Measurements from ENCODE around the gene RAPSN.

The RAPSN gene

DNA sequence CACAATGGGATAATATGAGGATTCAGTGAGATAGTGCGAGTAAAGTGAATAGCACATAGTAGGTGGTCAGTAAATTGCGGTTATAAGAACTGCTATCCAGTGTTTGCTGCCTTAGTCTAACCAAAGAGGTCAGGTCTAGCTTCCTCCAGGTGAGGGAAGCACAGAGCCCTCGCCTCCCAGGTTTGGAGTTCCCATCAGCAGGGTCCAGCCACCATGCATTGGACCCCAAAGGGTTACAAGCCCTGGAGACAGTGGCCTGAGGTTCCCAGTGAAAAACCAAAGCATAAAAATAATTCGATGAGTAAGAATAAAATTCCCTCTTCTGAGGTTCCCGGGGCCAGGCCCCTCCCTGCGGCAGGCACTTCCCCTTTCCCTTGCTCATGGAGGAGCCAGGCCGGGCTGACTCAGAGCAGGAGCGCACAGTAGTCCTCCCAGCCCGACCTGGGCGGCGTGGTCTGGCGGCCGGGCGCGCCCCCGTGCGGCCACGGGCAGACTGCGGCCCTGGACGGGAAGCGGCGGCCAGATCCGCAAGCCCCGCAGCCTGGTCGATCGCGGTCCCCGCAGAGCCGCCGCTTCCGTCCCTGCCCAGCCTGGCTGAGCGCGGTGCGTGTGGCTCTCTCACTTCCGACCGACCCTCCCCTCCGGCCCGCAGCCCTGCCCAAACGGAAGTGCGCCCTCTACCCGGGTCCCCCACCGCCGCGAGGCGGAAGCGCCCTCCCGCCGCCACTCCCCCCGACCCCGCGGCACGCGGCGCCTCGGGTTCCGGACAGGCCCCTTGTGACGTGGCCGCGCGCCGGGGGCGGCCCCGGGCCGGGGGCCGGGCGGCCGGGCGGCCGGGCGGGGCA is 41.0 kb downstream of the RAPSN start, which contains the start of gene SLC39A13:
SLC39A13 (plus strand) TSS at position 845 of the 845 bp plus-strand sequence. CDS start 1,505 bp downstream, outside the sequence.
- 3% methylated on average over 43 of the region's 70 CpGs for WGBS
- Histone ChIP-seq H3K27me3 (ENCODE audit: control insufficient read depth in 1 of 2, insufficient read depth in 1 of 2, low read length in 2 of 2) (no peaks in the 10 kb centered on the region), H4K91ac (ENCODE audit: low read length) (peak within 1 kb of the TSS; percentile 93), H2BK5ac (ENCODE audit: low read depth, low read length, poor library complexity, severe bottlenecking) (peak within 1 kb of the TSS; percentile 93), H3K27ac (ENCODE audit: low read length, poor library complexity, severe bottlenecking) (peak within 1 kb of the TSS; percentile 98), H2BK120ac (ENCODE audit: low read depth, low read length) (peak within 1 kb of the TSS; percentile 73), H3K9me3 (ENCODE audit: control insufficient read depth, low read length) (no peaks in the 10 kb centered on the region), H3K4me2 (ENCODE audit: low read length, poor library complexity, severe bottlenecking) (peak within 1 kb of the TSS; percentile 87), H3K18ac (ENCODE audit: low read depth in 1 of 2, low read length in 2 of 2) (peak within 1 kb of the TSS; percentile 82 to 91), H3K14ac (ENCODE audit: low read length in 2 of 2) (peak within 1 kb of the TSS in 1 of 2 experiments; percentile 95), H3K4me1 (ENCODE audit: control insufficient read depth, insufficient read depth, low read depth, low read length) (peaks cover 34% of the 10 kb centered on the region), H2BK12ac (ENCODE audit: low read length in 2 of 2) (peak within 1 kb of the TSS; percentile 34 to 84), H2BK15ac (ENCODE audit: low read depth, poor library complexity, severe bottlenecking) (peak within 1 kb of the TSS; percentile 97), H3K4ac (ENCODE audit: low read depth in 1 of 2, low read length in 2 of 2) (peak within 1 kb of the TSS; percentile 98 to 99), H2AFZ (ENCODE audit: low read depth, low read length) (peak within 1 kb of the TSS; percentile 29), H4K8ac (ENCODE audit: low read length) (peak within 1 kb of the TSS; percentile 96), H2AK5ac (ENCODE audit: low read length, severe bottlenecking) (peak within 1 kb of the TSS; percentile 78), H3K79me1 (replicated peaks; ENCODE audit: low read length, poor library complexity, severe bottlenecking) (peaks cover 9% of the 10 kb centered on the region), H3K23ac (ENCODE audit: low read length in 2 of 2) (peak within 1 kb of the TSS in 1 of 2 experiments; percentile 77), H3K4me3 (ENCODE audit: insufficient read depth in 1 of 2, low read depth in 1 of 2, low read length in 2 of 2) (peak within 1 kb of the TSS; percentile 80 to 98), H3K36me3 (ENCODE audit: control insufficient read depth in 1 of 2, insufficient read depth in 2 of 2, low read depth in 1 of 2, low read length in 2 of 2) (peaks cover 23 to 25% of the 10 kb centered on the region in 2 experiments), H3K9ac (ENCODE audit: low read length) (peak within 1 kb of the TSS; percentile 100)
- DNase-seq: peak; percentile 96

DNA sequence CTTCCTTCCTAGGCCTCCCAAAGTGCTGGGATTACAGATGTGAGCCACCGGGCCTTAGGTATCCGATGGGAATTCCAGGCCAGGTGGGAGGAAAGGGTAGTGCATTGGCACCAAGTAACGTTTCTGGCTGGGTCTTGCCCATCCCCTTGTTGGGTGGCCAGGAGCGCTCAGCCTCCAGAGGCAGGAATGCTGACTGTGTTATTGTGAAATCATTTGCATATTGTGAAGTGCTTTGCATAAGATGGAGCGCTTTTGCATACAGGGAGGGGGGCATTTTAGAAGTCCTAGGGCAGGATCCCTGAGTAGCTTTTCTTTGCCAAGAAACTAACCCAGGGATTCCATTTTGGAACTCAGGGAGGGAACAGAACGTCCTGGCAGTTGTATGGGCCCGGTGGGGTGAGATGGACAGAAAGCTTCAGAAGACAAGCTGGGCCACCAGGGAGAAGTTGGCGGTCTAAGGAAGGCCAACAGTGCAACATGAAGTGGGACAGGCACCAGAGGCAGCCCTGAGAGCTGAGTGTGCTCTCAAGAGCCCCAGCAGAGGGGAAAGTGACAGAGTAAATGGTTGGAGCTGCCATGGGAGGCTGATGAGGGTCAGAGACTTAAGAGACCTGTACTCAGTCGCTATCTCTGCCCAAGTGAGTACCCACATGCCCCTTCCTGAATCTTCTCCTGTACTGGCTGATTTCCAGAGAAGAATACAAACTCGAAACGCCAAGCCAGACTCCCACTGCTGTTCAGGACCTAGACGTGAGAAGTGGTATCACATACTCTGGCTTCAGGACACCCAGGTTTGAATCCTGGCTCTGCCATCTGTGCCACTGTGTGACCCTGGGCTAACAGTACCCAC is 41.8 kb downstream of the RAPSN start:
- Histone ChIP-seq H2AK5ac (ENCODE audit: low read length, severe bottlenecking) (peak overlapping the region; percentile 78), H3K4me1 (ENCODE audit: control insufficient read depth, insufficient read depth, low read depth, low read length) (peaks cover 31% of the 10 kb centered on the region), H3K27ac (ENCODE audit: low read length, poor library complexity, severe bottlenecking) (peak overlapping the region; percentile 95), H2BK12ac (ENCODE audit: low read length in 2 of 2) (peak overlapping the region; percentile 34 to 46), H2BK120ac (ENCODE audit: low read depth, low read length) (peak overlapping the region; percentile 21), H2BK5ac (ENCODE audit: low read depth, low read length, poor library complexity, severe bottlenecking) (no peak overlapping the region), H4K91ac (ENCODE audit: low read length) (peak overlapping the region; percentile 74), H3K4me3 (ENCODE audit: insufficient read depth in 1 of 2, low read depth in 1 of 2, low read length in 2 of 2) (peak overlapping the region in 1 of 2 experiments; percentile 82), H3K14ac (ENCODE audit: low read length in 2 of 2) (peak overlapping the region in 1 of 2 experiments; percentile 76), H3K27me3 (ENCODE audit: control insufficient read depth in 1 of 2, insufficient read depth in 1 of 2, low read length in 2 of 2) (no peaks in the 10 kb centered on the region), H3K4ac (ENCODE audit: low read depth in 1 of 2, low read length in 2 of 2) (peak overlapping the region; percentile 49 to 98), H2BK15ac (ENCODE audit: low read depth, poor library complexity, severe bottlenecking) (no peak overlapping the region), H3K79me1 (replicated peaks; ENCODE audit: low read length, poor library complexity, severe bottlenecking) (peaks cover 5% of the 10 kb centered on the region), H3K23ac (ENCODE audit: low read length in 2 of 2) (no peak overlapping the region), H4K8ac (ENCODE audit: low read length) (peak overlapping the region; percentile 96), H3K9me3 (ENCODE audit: control insufficient read depth, low read length) (no peaks in the 10 kb centered on the region), H3K4me2 (ENCODE audit: low read length, poor library complexity, severe bottlenecking) (peak overlapping the region; percentile 76), H3K36me3 (ENCODE audit: control insufficient read depth in 1 of 2, insufficient read depth in 2 of 2, low read depth in 1 of 2, low read length in 2 of 2) (peaks cover 18 to 20% of the 10 kb centered on the region in 2 experiments), H3K18ac (ENCODE audit: low read depth in 1 of 2, low read length in 2 of 2) (peak overlapping the region; percentile 65 to 82), H2AFZ (ENCODE audit: low read depth, low read length) (peak overlapping the region; percentile 29), H3K9ac (ENCODE audit: low read length) (peak overlapping the region; percentile 93)
- DNase-seq: peak; percentile 38
- WGBS: 74% methylated on average over 12 of the region's 12 CpGs

DNA sequence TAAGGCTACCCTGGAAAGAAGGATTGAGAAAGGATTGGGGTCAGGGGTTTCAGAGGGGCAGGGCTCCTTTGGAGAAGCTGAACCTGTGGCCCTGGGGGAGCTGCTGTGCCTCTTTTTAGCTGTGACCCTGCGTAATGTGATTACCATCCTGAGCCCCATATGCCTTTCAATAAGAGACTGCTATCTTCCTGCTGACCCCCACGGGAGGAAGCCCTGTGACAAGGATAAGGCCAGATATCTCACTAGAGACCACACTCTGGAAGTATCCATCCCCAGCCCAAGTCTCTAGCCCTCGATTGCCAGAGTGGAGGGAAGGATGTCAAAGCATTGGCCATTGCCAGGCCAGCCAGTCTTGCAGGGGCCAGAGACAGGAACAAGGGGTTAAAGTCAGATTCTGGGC is 45.4 kb downstream of the RAPSN start:
- no peak for DNase-seq
- Histone ChIP-seq H3K9ac (ENCODE audit: low read length) (no peak overlapping the region), H3K27me3 (ENCODE audit: control insufficient read depth in 1 of 2, insufficient read depth in 1 of 2, low read length in 2 of 2) (no peaks in the 10 kb centered on the region), H3K4ac (ENCODE audit: low read depth in 1 of 2, low read length in 2 of 2) (no peak overlapping the region), H2BK12ac (ENCODE audit: low read length in 2 of 2) (no peak overlapping the region), H3K18ac (ENCODE audit: low read depth in 1 of 2, low read length in 2 of 2) (no peak overlapping the region), H2AFZ (ENCODE audit: low read depth, low read length) (no peak overlapping the region), H3K4me3 (ENCODE audit: insufficient read depth in 1 of 2, low read depth in 1 of 2, low read length in 2 of 2) (no peak overlapping the region), H3K27ac (ENCODE audit: low read length, poor library complexity, severe bottlenecking) (no peak overlapping the region), H3K36me3 (ENCODE audit: control insufficient read depth in 1 of 2, insufficient read depth in 2 of 2, low read depth in 1 of 2, low read length in 2 of 2) (no peaks in the 10 kb centered on the region), H2BK5ac (ENCODE audit: low read depth, low read length, poor library complexity, severe bottlenecking) (no peak overlapping the region), H3K9me3 (ENCODE audit: control insufficient read depth, low read length) (no peaks in the 10 kb centered on the region), H4K8ac (ENCODE audit: low read length) (no peak overlapping the region), H2BK120ac (ENCODE audit: low read depth, low read length) (no peak overlapping the region), H2BK15ac (ENCODE audit: low read depth, poor library complexity, severe bottlenecking) (no peak overlapping the region), H3K14ac (ENCODE audit: low read length in 2 of 2) (no peak overlapping the region), H3K4me1 (ENCODE audit: control insufficient read depth, insufficient read depth, low read depth, low read length) (peaks cover 24% of the 10 kb centered on the region), H3K4me2 (ENCODE audit: low read length, poor library complexity, severe bottlenecking) (no peak overlapping the region), H4K91ac (ENCODE audit: low read length) (no peak overlapping the region), H2AK5ac (ENCODE audit: low read length, severe bottlenecking) (no peak overlapping the region), H3K23ac (ENCODE audit: low read length in 2 of 2) (no peak overlapping the region), H3K79me1 (replicated peaks; ENCODE audit: low read length, poor library complexity, severe bottlenecking) (peaks cover 2% of the 10 kb centered on the region)
- WGBS: 84% methylated on average over 3 of the region's 3 CpGs
